Testis (tissue), 3 donors: ENCODE data around the gene TM4SF1. TPM values are rescaled to one million over a fixed set of nuclear protein-coding genes. Genes with fewer than 3 reads are reported as not detected.

ENCODE experiments used
- DNase-seq: peaks from one replicate; pipeline ENCODE4 v3.0.0-alpha.2; 2019
- H3K27ac ChIP-seq, 2 donors: fragments of 200-600 bp; sonication (generic); one replicate each; pipeline ENCODE4 v1.5.1; 2019
- H3K27me3 ChIP-seq: fragments of 200-600 bp; sonication (generic); one replicate; pipeline ENCODE4 v1.5.1; 2019
- H3K36me3 ChIP-seq: fragments of 200-600 bp; sonication (generic); one replicate; pipeline ENCODE4 v1.5.1; 2017; ENCODE audit warnings: low read depth; ENCODE audit errors: missing control alignments
- H3K4me1 ChIP-seq: fragments of 200-600 bp; sonication (generic); one replicate; pipeline ENCODE4 v1.5.1; 2019
- H3K4me3 ChIP-seq, 2 donors: fragments of 200-600 bp; sonication (generic); one replicate each; pipeline ENCODE4 v1.5.1; 2017 to 2019
- H3K9me3 ChIP-seq: fragments of 200-600 bp; sonication (generic); one replicate; pipeline ENCODE4 v1.5.1; 2017
- CTCF ChIP-seq, 3 experiments: fragments of 450-650 bp in 2 of 3; fragments of 200-600 bp in 1 of 3; sonication (generic) in 1 of 3; IDR thresholded peaks; one replicate each; pipeline ENCODE4 v1.5.1; 2016 to 2019; ENCODE audit warnings: antibody characterized with exemption in 3 of 3, mild to moderate bottlenecking in 2 of 3, moderate library complexity in 1 of 3
- POLR2A ChIP-seq: fragments of 450-650 bp; IDR thresholded peaks from one replicate; pipeline ENCODE4 v1.6.1; 2017; ENCODE audit warnings: antibody characterized with exemption, mild to moderate bottlenecking, moderate library complexity
- WGBS, 2 donors: methylation state at CpG; one replicate each; pipeline ENCODE4 v1.1.5; 2018; 5-methylcytosine and 5-hydroxymethylcytosine counted together
- intact Hi-C: fragments of 100-400 bp; cut with DNase I; formaldehyde crosslinking; loops from one replicate; pipeline ENCODE4 v1.15.1; 2023; ENCODE audit warnings: low total_unique reads
- polyA plus RNA-seq: library from polyadenylated mRNA; stranded (reverse); fragments of 350-450 nt; fragmentation: Illumina TruSeq; extraction: RNeasy Lipid Tissue Mini Kit (QIAGEN cat#74804); gene quantifications from one replicate; pipeline ENCODE4 v1.2.3, GENCODE V29; 2014; ENCODE audit warnings: low read depth, low replicate concordance; ENCODE audit not compliant: insufficient read depth
- total RNA-seq, 2 donors: library from RNA; depleted of rRNA; stranded (reverse); fragments of >200 nt; gene quantifications; one replicate each; pipeline ENCODE4 v1.2.3, GENCODE V29; 2016

Gene TM4SF1
- total and polyA plus RNA-seq, 3 donors from 2014 or later: 16.2 to 62.7 (median 24.9) TPM

GRCh38 chr3:149321136-149321535 is 56.3 kb downstream of the TM4SF1 start:
- no peaks in the 10 kb centered on the region for H3K4me1 ChIP-seq
- no peak overlapping the region for H3K4me3 ChIP-seq
- H3K36me3 ChIP-seq: no peaks in the 10 kb centered on the region
- intact Hi-C loops: no loop called here
- no peaks in the 10 kb centered on the region for H3K9me3 ChIP-seq
- no peaks in the 10 kb centered on the region for H3K27me3 ChIP-seq
- no peak for TF ChIP-seq POLR2A
- no peak overlapping the region for H3K27ac ChIP-seq
- no peak for DNase-seq

DNA sequence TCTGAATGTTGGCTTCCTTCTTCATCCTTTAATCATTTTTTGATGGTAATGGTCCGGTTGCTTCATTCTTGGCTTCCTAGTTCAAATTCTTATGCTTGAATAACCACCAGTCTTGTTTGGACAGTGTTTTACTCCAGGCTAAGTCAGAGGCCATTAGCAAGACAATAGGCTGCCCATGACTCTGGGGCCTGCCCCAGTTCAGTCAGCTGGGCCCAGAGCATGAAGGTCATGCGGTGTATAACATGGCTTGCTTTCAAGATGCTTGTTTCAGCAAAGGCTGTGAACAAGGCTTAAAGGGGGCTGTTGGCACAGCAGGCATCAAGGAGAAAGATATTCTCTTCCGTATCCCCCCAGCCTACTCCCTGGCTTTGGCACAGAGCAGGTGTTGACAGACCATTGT is 57.7 kb downstream of the TM4SF1 start:
- H3K36me3 ChIP-seq: no peaks in the 10 kb centered on the region
- WGBS, 2 donors: 99 to 100% methylated on average over 3 of the region's 3 CpGs
- DNase-seq: no peak
- no peaks in the 10 kb centered on the region for H3K27me3 ChIP-seq
- no peak overlapping the region for H3K4me3 ChIP-seq
- H3K4me1 ChIP-seq: no peaks in the 10 kb centered on the region
- no peak overlapping the region for H3K27ac ChIP-seq
- H3K9me3 ChIP-seq: no peaks in the 10 kb centered on the region
- TF ChIP-seq CTCF (IDR thresholded peaks at IDR 0.05) (no peak), POLR2A (no peak)
- intact Hi-C loops: no loop called here

Other genes starting within 250 kb of the TM4SF1 start
- gene HPS3, start 248.0 kb downstream of the TM4SF1 start, total RNA-seq: 10 to 100 TPM; 25.8 to 27.8 TPM
- 14.6 TPM for gene HPS3, start 248.0 kb downstream of the TM4SF1 start, polyA plus RNA-seq
- 10 to 100 TPM; 10.3 to 13.8 TPM for gene CP, start 155.8 kb downstream of the TM4SF1 start, total RNA-seq
- gene CP, start 155.8 kb downstream of the TM4SF1 start, polyA plus RNA-seq: 6.1 TPM
- 1 to 10 TPM; 1.2 to 4.2 TPM for gene TM4SF18, start 44.0 kb downstream of the TM4SF1 start, total RNA-seq
- 3.1 TPM for gene TM4SF18, start 44.0 kb downstream of the TM4SF1 start, polyA plus RNA-seq
- under 1 TPM; 0.12 to 0.39 TPM for gene TM4SF4, start 97.0 kb upstream of the TM4SF1 start, total RNA-seq
- gene TM4SF4, start 97.0 kb upstream of the TM4SF1 start, polyA plus RNA-seq: 1.4 TPM